Activated naive CD4-positive, alpha-beta T cell treated with anti-CD3 and anti-CD28 coated beads, Interleukin-2, amount 10 ng/mL, durations not matched to agents 7 days and 5 days (primary cell): ENCODE measurements around the gene MYH15.

Experiments
- CTCF ChIA-PET: fragments of 350-600 bp; sonication (Branson Sonifier 250); formaldehyde crosslinking; loops from one replicate; lab custom pipeline; 2021; ENCODE audit warnings: antibody characterized with exemption; lab: Charles Lee
- DNase-seq: peaks from one replicate; pipeline ENCODE4 v3.0.0-alpha.2; 2020
- H3K27ac Mint-ChIP-seq: one replicate; pipeline ENCODE4 v1.8.0; 2021; ENCODE audit warnings: mild to moderate bottlenecking, moderate library complexity, mixed read lengths
- H3K27me3 Mint-ChIP-seq: one replicate; pipeline ENCODE4 v1.8.0; 2021; ENCODE audit warnings: mild to moderate bottlenecking, mixed read lengths
- H3K36me3 Mint-ChIP-seq: one replicate; pipeline ENCODE4 v1.8.0; 2021; ENCODE audit warnings: mixed read lengths
- H3K4me1 Mint-ChIP-seq: one replicate; pipeline ENCODE4 v1.8.0; 2021; ENCODE audit warnings: mixed read lengths
- H3K4me3 Mint-ChIP-seq: one replicate; pipeline ENCODE4 v1.8.0; 2021; ENCODE audit warnings: mild to moderate bottlenecking, moderate library complexity, mixed read lengths
- H3K9me3 Mint-ChIP-seq: one replicate; pipeline ENCODE4 v1.8.0; 2021; ENCODE audit warnings: mixed read lengths

The MYH15 gene

GRCh38 chr3:108525971-108526370, 15.6 kb upstream of the MYH15 start:
- Mint-ChIP-seq H3K27me3 (peaks cover 14% of the 10 kb centered on the region), H3K9me3 (no peaks in the 10 kb centered on the region), H3K4me3 (no peak overlapping the region), H3K36me3 (no peaks in the 10 kb centered on the region), H3K4me1 (no peaks in the 10 kb centered on the region), H3K27ac (no peak overlapping the region)
- CTCF ChIA-PET = no interaction called here
- no peak for DNase-seq

- Mint-ChIP-seq H3K27me3 (peaks cover 14% of the 10 kb centered on the region), H3K4me3 (no peak overlapping the region), H3K36me3 (no peaks in the 10 kb centered on the region), H3K9me3 (no peaks in the 10 kb centered on the region), H3K27ac (no peak overlapping the region), H3K4me1 (no peaks in the 10 kb centered on the region)
- CTCF ChIA-PET = no interaction called here
- no peak for DNase-seq
Measured at GRCh38 chr3:108525256-108525655, 14.9 kb upstream of the MYH15 start.

GRCh38 chr3:108524537-108524936, 14.1 kb upstream of the MYH15 start:
- Mint-ChIP-seq H3K27ac (no peak overlapping the region), H3K4me1 (no peaks in the 10 kb centered on the region), H3K4me3 (no peak overlapping the region), H3K9me3 (no peaks in the 10 kb centered on the region), H3K27me3 (peaks cover 11% of the 10 kb centered on the region), H3K36me3 (no peaks in the 10 kb centered on the region)
- CTCF ChIA-PET = no interaction called here
- DNase-seq = no peak

- Mint-ChIP-seq H3K9me3 (no peaks in the 10 kb centered on the region), H3K27me3 (peaks cover 4% of the 10 kb centered on the region), H3K4me1 (no peaks in the 10 kb centered on the region), H3K27ac (no peak overlapping the region), H3K36me3 (no peaks in the 10 kb centered on the region), H3K4me3 (no peak overlapping the region)
- no peak for DNase-seq
- CTCF ChIA-PET = interaction anchor here (0.6 kb wide), 1 partner anchor 456 kb away, joined by 3 read pairs; no protein-coding TSS in a partner anchor
Measured at GRCh38 chr3:108518895-108519294, 8.5 kb upstream of the MYH15 start.

- Mint-ChIP-seq H3K27me3 (peaks cover 2% of the 10 kb centered on the region), H3K27ac (no peak overlapping the region), H3K9me3 (no peaks in the 10 kb centered on the region), H3K4me1 (no peaks in the 10 kb centered on the region), H3K4me3 (no peak overlapping the region), H3K36me3 (no peaks in the 10 kb centered on the region)
- no peak for DNase-seq
- CTCF ChIA-PET = no interaction called here
Measured at GRCh38 chr3:108516881-108517280, 6.5 kb upstream of the MYH15 start.

GRCh38 chr3:108513961-108514360, 3.6 kb upstream of the MYH15 start:
- no peaks in the 10 kb centered on the region for H3K27me3 Mint-ChIP-seq
- no peak overlapping the region for H3K27ac Mint-ChIP-seq
- CTCF ChIA-PET = no interaction called here
- no peaks in the 10 kb centered on the region for H3K4me1 Mint-ChIP-seq
- no peaks in the 10 kb centered on the region for H3K9me3 Mint-ChIP-seq
- no peak overlapping the region for H3K4me3 Mint-ChIP-seq
- no peaks in the 10 kb centered on the region for H3K36me3 Mint-ChIP-seq
- DNase-seq = no peak

GRCh38 chr3:108512671-108513070, 2.3 kb upstream of the MYH15 start:
- H3K27me3 Mint-ChIP-seq = no peaks in the 10 kb centered on the region
- H3K9me3 Mint-ChIP-seq = no peaks in the 10 kb centered on the region
- no peaks in the 10 kb centered on the region for H3K36me3 Mint-ChIP-seq
- H3K27ac Mint-ChIP-seq = no peak overlapping the region
- DNase-seq = no peak
- no peaks in the 10 kb centered on the region for H3K4me1 Mint-ChIP-seq
- no peak overlapping the region for H3K4me3 Mint-ChIP-seq
- CTCF ChIA-PET = no interaction called here

- no peaks in the 10 kb centered on the region for H3K36me3 Mint-ChIP-seq
- no peaks in the 10 kb centered on the region for H3K9me3 Mint-ChIP-seq
- CTCF ChIA-PET = no interaction called here
- DNase-seq = no peak
- no peak overlapping the region for H3K4me3 Mint-ChIP-seq
- no peaks in the 10 kb centered on the region for H3K4me1 Mint-ChIP-seq
- H3K27me3 Mint-ChIP-seq = peaks cover under 1% of the 10 kb centered on the region
- H3K27ac Mint-ChIP-seq = no peak overlapping the region
Measured at GRCh38 chr3:108511490-108511889, 1.1 kb upstream of the MYH15 start.

GRCh38 chr3:108511055-108511454, 659 bp upstream of the MYH15 start:
- H3K4me3 Mint-ChIP-seq = no peak overlapping the region
- H3K27me3 Mint-ChIP-seq = peaks cover 3% of the 10 kb centered on the region
- CTCF ChIA-PET = no interaction called here
- H3K4me1 Mint-ChIP-seq = no peaks in the 10 kb centered on the region
- no peaks in the 10 kb centered on the region for H3K9me3 Mint-ChIP-seq
- no peak for DNase-seq
- no peak overlapping the region for H3K27ac Mint-ChIP-seq
- no peaks in the 10 kb centered on the region for H3K36me3 Mint-ChIP-seq

GRCh38 chr3:108509871-108510270, 525 bp downstream of the MYH15 start:
- Mint-ChIP-seq H3K36me3 (no peaks in the 10 kb centered on the region), H3K9me3 (no peaks in the 10 kb centered on the region), H3K4me1 (no peaks in the 10 kb centered on the region), H3K4me3 (no peak overlapping the region), H3K27me3 (peaks cover 3% of the 10 kb centered on the region), H3K27ac (no peak overlapping the region)
- DNase-seq = no peak
- CTCF ChIA-PET = interaction anchor here (0.7 kb wide), 1 partner anchor 16 kb away, joined by 3 read pairs; no protein-coding TSS in a partner anchor

GRCh38 chr3:108509263-108509662, 1.1 kb downstream of the MYH15 start:
- Mint-ChIP-seq H3K4me1 (no peaks in the 10 kb centered on the region), H3K4me3 (no peak overlapping the region), H3K27me3 (peaks cover 3% of the 10 kb centered on the region), H3K27ac (no peak overlapping the region), H3K9me3 (no peaks in the 10 kb centered on the region), H3K36me3 (no peaks in the 10 kb centered on the region)
- CTCF ChIA-PET = interaction anchor here (0.7 kb wide), 1 partner anchor 16 kb away, joined by 3 read pairs; no protein-coding TSS in a partner anchor
- DNase-seq = no peak

GRCh38 chr3:108507902-108508301, 2.5 kb downstream of the MYH15 start:
- Mint-ChIP-seq H3K27me3 (peaks cover 3% of the 10 kb centered on the region), H3K27ac (no peak overlapping the region), H3K36me3 (no peaks in the 10 kb centered on the region), H3K4me1 (no peaks in the 10 kb centered on the region), H3K9me3 (no peaks in the 10 kb centered on the region), H3K4me3 (no peak overlapping the region)
- no peak for DNase-seq
- CTCF ChIA-PET = no interaction called here

- no peak overlapping the region for H3K27ac Mint-ChIP-seq
- no peaks in the 10 kb centered on the region for H3K9me3 Mint-ChIP-seq
- DNase-seq = no peak
- no peak overlapping the region for H3K4me3 Mint-ChIP-seq
- CTCF ChIA-PET = interaction anchor here (0.6 kb wide), 1 partner anchor 413 kb away, joined by 4 read pairs; no protein-coding TSS in a partner anchor
- no peaks in the 10 kb centered on the region for H3K4me1 Mint-ChIP-seq
- H3K27me3 Mint-ChIP-seq = peaks cover 3% of the 10 kb centered on the region
- H3K36me3 Mint-ChIP-seq = no peaks in the 10 kb centered on the region
Measured at GRCh38 chr3:108505811-108506210, 4.6 kb downstream of the MYH15 start.

GRCh38 chr3:108503722-108504121, 6.7 kb downstream of the MYH15 start:
- no peak for DNase-seq
- H3K4me1 Mint-ChIP-seq = no peaks in the 10 kb centered on the region
- H3K36me3 Mint-ChIP-seq = no peaks in the 10 kb centered on the region
- H3K27me3 Mint-ChIP-seq = peaks cover 3% of the 10 kb centered on the region
- H3K9me3 Mint-ChIP-seq = no peaks in the 10 kb centered on the region
- no peak overlapping the region for H3K4me3 Mint-ChIP-seq
- CTCF ChIA-PET = no interaction called here
- no peak overlapping the region for H3K27ac Mint-ChIP-seq

- CTCF ChIA-PET = no interaction called here
- DNase-seq = no peak
- H3K9me3 Mint-ChIP-seq = no peaks in the 10 kb centered on the region
- H3K36me3 Mint-ChIP-seq = no peaks in the 10 kb centered on the region
- no peak overlapping the region for H3K27ac Mint-ChIP-seq
- H3K4me1 Mint-ChIP-seq = no peaks in the 10 kb centered on the region
- H3K4me3 Mint-ChIP-seq = no peak overlapping the region
- H3K27me3 Mint-ChIP-seq = peaks cover 3% of the 10 kb centered on the region
Measured at GRCh38 chr3:108501535-108501934, 8.9 kb downstream of the MYH15 start.

- Mint-ChIP-seq H3K4me3 (no peak overlapping the region), H3K9me3 (no peaks in the 10 kb centered on the region), H3K27ac (no peak overlapping the region), H3K27me3 (no peaks in the 10 kb centered on the region), H3K4me1 (no peaks in the 10 kb centered on the region), H3K36me3 (no peaks in the 10 kb centered on the region)
- CTCF ChIA-PET = interaction anchor here (1.1 kb wide), 1 partner anchor 51 kb away, joined by 3 read pairs; no protein-coding TSS in a partner anchor
- DNase-seq = no peak
Measured at GRCh38 chr3:108500728-108501127, 9.7 kb downstream of the MYH15 start.
